Ramos (cell line): ENCODE results near the gene AXDND1.

ENCODE experiments used
- in situ Hi-C: fragments of 300-500 bp; cut with MboI; formaldehyde crosslinking; loops from one replicate; pipeline ENCODE4 v1.14.3; 2022; ENCODE audit warnings: low sequenced_read_pairs; ENCODE audit not compliant: unreplicated experiment

The AXDND1 gene

GRCh38 chr1:179550746-179551682 is 185.2 kb downstream of the AXDND1 start:
- in situ Hi-C loops, result no loop called here

- in situ Hi-C loops, result no loop called here
Observed at GRCh38 chr1:179554427-179554826, 188.7 kb downstream of the AXDND1 start.

GRCh38 chr1:179558078-179558477 is 192.3 kb downstream of the AXDND1 start:
- in situ Hi-C loops, result no loop called here

- in situ Hi-C loops, result no loop called here
Observed at GRCh38 chr1:179575497-179576314, 209.9 kb downstream of the AXDND1 start, which contains the start of gene NPHS2. Gene NPHS2, minus strand, starts transcription at chr1:179575948. Its CDS starts 84 bp downstream, at chr1:179575864.

- in situ Hi-C loops, result no loop called here
Observed at GRCh38 chr1:179576509-179576908, 210.7 kb downstream of the AXDND1 start.

GRCh38 chr1:179583771-179584320 is 218.1 kb downstream of the AXDND1 start:
- in situ Hi-C loops, result no loop called here

- in situ Hi-C loops, result no loop called here
Observed at GRCh38 chr1:179586107-179586823, 220.5 kb downstream of the AXDND1 start.

GRCh38 chr1:179587336-179587735 is 221.6 kb downstream of the AXDND1 start:
- in situ Hi-C loops, result no loop called here

GRCh38 chr1:179588425-179589024 is 222.8 kb downstream of the AXDND1 start:
- in situ Hi-C loops, result no loop called here

GRCh38 chr1:179589509-179589908 is 223.7 kb downstream of the AXDND1 start:
- in situ Hi-C loops, result no loop called here

GRCh38 chr1:179590671-179591070 is 224.9 kb downstream of the AXDND1 start:
- in situ Hi-C loops, result no loop called here

GRCh38 chr1:179591253-179591591 is 225.5 kb downstream of the AXDND1 start:
- in situ Hi-C loops, result no loop called here

- in situ Hi-C loops, result no loop called here
Observed at GRCh38 chr1:179591592-179592580, 226.1 kb downstream of the AXDND1 start, which contains the start of gene TDRD5. Gene TDRD5, plus strand, starts transcription at chr1:179591832. Its CDS starts 784 bp downstream, at chr1:179592616.

GRCh38 chr1:179598631-179599030 is 232.9 kb downstream of the AXDND1 start:
- in situ Hi-C loops, result no loop called here

- in situ Hi-C loops, result no loop called here
Observed at GRCh38 chr1:179599623-179600249, 234.0 kb downstream of the AXDND1 start.

GRCh38 chr1:179601093-179601492 is 235.3 kb downstream of the AXDND1 start:
- in situ Hi-C loops, result no loop called here
